Skeletal muscle satellite cell (primary cell): ENCODE data around the gene MXD4.

Experiments
- H3K27me3 ChIP-seq: 2 replicates; pipeline ENCODE4 v1.7.0; 2013; ENCODE audit warnings: low read length; ENCODE audit not compliant: control insufficient read depth, insufficient read depth
- H3K36me3 ChIP-seq: 2 replicates; pipeline ENCODE4 v1.7.0; 2013; ENCODE audit warnings: mild to moderate bottlenecking, control low read depth, low read length; ENCODE audit not compliant: insufficient read depth
- H3K4me1 ChIP-seq: 2 replicates; pipeline ENCODE4 v1.7.0; 2013; ENCODE audit warnings: low read length; ENCODE audit not compliant: control insufficient read depth, insufficient read depth
- H3K4me2 ChIP-seq: 2 replicates; pipeline ENCODE4 v1.7.0; 2013; ENCODE audit warnings: mild to moderate bottlenecking, low read length
- H3K4me3 ChIP-seq: 2 replicates; pipeline ENCODE4 v1.7.0; 2013; ENCODE audit warnings: low read length
- H3K9ac ChIP-seq: 2 replicates; pipeline ENCODE4 v1.7.0; 2013; ENCODE audit warnings: mild to moderate bottlenecking, low read depth, low read length, moderate library complexity
- H3K9me3 ChIP-seq: replicated peaks from 2 replicates; pipeline ENCODE4 v1.7.0; 2013; ENCODE audit warnings: mild to moderate bottlenecking, control low read depth, low read length

Gene MXD4

DNA sequence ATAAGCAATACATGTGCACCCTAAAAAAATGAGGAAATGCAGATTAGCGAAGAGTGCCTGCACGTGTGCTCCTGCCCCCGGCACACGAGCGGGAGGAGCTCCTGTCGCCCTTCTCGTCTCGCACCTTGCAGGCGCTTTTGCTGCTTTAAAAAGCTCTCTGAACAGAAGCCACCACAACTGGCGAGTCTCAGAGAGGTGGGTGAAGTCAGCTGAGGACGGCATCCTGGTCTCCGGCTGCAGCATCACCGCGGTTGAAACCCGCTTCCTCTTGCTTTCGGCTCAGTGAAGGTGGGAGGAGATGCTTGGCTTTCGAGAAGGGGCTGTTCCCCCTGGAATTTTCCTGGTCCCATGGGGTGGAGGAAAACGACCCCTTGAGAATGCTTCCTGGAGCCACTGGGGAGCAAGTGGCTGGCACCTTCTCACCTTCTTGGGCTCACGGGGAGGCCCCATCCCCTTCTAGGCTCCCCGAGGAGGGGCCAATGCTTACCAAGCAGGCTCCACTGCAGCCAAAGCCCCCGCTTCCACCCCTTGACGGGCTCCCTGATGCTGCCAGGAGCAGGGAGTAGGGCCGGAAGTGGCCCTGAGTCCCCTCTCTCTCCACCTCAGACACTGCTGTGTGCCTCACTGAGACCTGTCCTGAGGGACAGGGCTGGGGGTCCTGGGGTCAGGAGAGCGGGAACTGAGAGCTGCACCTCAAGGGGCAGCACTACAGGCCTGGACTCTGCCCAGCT is 29.2 kb upstream of the MXD4 start:
- no peaks in the 10 kb centered on the region for H3K36me3 ChIP-seq
- no peak overlapping the region for H3K9ac ChIP-seq
- peaks cover 13% of the 10 kb centered on the region for H3K27me3 ChIP-seq
- no peaks in the 10 kb centered on the region for H3K9me3 ChIP-seq
- H3K4me2 ChIP-seq: no peak overlapping the region
- no peak overlapping the region for H3K4me3 ChIP-seq
- H3K4me1 ChIP-seq: peaks cover 6% of the 10 kb centered on the region

DNA sequence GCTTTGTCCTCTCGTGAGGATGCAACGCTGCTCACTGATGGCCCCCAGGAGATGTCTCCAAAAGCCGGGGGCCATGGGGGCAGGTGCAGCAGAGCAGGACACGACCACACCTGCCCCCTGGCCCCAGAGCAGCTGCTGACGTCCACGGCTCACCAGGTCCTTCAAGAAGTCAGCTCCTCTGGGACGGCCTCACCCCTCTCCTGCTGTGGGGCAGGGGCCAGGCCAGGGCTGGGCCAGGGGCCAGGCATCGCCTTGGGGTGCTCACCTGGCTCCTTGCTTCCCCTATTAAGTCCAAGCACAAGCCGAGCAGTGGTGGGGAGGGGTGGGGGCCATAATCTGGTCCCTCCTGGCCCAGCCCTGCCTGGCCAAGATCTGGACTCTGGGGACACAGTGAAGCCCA is 28.6 kb upstream of the MXD4 start:
- Histone ChIP-seq H3K4me1 (peaks cover 11% of the 10 kb centered on the region), H3K4me2 (no peak overlapping the region), H3K4me3 (no peak overlapping the region), H3K9ac (no peak overlapping the region), H3K27me3 (peaks cover 13% of the 10 kb centered on the region), H3K9me3 (no peaks in the 10 kb centered on the region), H3K36me3 (no peaks in the 10 kb centered on the region)

DNA sequence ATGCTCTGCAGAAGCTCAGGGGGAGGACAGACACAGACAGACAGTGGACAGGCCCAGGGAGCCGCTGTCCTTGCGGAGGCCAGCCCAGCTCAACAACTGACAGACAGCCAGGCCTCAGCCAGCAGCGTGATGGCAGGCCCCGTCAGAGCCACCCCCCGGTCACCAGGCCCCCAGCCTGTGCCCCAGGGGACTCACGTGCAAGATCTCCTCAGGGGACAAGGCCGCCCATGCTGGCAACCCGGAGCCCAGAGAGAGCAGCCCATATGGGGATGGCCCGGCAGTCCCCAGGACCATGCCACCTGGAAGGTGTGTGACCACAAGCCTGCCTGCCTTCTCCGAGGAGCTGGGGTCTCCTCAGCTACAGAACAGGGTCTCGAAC is 28.0 kb upstream of the MXD4 start:
- Histone ChIP-seq H3K36me3 (no peaks in the 10 kb centered on the region), H3K9me3 (no peaks in the 10 kb centered on the region), H3K4me1 (peaks cover 16% of the 10 kb centered on the region), H3K4me3 (no peak overlapping the region), H3K4me2 (no peak overlapping the region), H3K9ac (no peak overlapping the region), H3K27me3 (peaks cover 13% of the 10 kb centered on the region)

DNA sequence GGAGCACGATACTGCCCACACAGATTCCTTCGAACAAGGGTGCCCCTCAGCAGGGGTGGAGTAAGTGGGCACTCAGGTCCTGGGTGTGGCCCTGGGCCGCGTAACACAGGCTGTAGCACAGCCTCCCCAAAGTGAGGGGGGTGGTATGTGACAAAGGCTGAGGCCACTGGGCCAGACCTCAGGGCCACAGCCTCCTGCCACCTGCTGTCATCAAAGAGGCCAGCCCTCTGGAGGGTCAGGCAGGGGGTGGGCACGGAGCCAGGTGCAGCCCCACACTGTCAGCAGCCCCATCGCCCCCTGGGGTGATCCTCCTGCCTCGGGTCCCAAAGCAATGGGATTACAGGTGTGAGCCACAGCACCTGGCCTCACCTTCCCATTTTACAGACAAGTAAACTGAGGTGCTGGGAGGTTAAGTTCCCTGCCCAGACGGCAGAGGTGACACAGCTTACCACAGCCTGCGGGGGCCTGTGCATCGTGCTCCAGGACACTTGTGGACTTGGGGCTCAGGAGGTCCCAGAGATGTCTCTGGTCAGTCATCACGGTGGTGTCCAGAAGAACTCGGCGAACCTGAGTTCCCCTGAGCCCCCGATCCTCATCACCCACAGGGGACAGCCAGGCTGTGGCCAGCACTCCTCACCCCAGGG is 27.5 kb upstream of the MXD4 start:
- Histone ChIP-seq H3K4me2 (no peak overlapping the region), H3K9me3 (no peaks in the 10 kb centered on the region), H3K4me3 (no peak overlapping the region), H3K27me3 (peaks cover 13% of the 10 kb centered on the region), H3K4me1 (peaks cover 17% of the 10 kb centered on the region), H3K9ac (no peak overlapping the region), H3K36me3 (no peaks in the 10 kb centered on the region)

DNA sequence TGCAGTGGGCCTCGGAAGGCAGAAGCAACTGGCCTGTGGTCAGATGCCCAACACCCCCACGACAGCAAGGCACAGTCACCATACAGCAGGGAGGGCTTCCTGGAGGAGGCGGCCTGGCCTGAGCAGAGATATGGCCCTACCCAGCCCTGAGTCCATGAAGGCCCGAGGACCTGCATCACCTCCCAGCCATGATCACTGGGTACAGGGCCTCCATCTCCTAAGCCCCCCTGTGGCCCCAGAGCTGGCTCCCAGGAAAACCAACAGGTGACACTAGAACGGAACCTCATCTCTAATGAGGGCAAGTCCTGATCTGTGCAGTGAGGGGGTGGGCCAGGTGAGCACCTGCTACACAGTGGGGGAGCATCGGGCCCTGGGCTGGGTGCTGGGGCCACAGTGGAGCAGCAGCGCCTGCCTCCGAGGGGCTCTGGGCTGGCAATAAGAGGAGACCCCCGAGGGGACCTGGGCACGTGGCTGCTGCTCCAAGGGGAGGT is 26.2 kb upstream of the MXD4 start:
- no peak overlapping the region for H3K9ac ChIP-seq
- H3K9me3 ChIP-seq: no peaks in the 10 kb centered on the region
- no peaks in the 10 kb centered on the region for H3K36me3 ChIP-seq
- no peak overlapping the region for H3K4me3 ChIP-seq
- H3K4me1 ChIP-seq: peaks cover 17% of the 10 kb centered on the region
- H3K4me2 ChIP-seq: no peak overlapping the region
- H3K27me3 ChIP-seq: peaks cover 13% of the 10 kb centered on the region

DNA sequence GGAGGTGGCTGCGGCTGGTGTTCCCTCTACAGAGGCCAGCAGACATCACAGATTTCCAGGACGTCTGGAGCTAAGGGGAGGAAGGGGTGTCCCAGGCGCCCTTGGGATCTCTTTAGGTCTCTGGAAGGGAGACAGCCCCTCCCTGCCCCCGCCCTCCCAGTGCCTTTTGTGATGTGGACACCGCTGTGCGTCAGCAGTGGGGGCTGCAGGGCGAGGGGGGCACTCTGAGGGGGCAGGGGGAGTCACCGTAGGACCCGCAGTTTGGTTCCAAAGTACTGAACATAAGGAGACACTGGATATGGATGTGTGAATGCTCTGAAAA is 25.6 kb upstream of the MXD4 start:
- Histone ChIP-seq H3K4me2 (no peak overlapping the region), H3K36me3 (no peaks in the 10 kb centered on the region), H3K4me3 (no peak overlapping the region), H3K9me3 (no peaks in the 10 kb centered on the region), H3K9ac (no peak overlapping the region), H3K27me3 (peaks cover 13% of the 10 kb centered on the region), H3K4me1 (peaks cover 12% of the 10 kb centered on the region)

DNA sequence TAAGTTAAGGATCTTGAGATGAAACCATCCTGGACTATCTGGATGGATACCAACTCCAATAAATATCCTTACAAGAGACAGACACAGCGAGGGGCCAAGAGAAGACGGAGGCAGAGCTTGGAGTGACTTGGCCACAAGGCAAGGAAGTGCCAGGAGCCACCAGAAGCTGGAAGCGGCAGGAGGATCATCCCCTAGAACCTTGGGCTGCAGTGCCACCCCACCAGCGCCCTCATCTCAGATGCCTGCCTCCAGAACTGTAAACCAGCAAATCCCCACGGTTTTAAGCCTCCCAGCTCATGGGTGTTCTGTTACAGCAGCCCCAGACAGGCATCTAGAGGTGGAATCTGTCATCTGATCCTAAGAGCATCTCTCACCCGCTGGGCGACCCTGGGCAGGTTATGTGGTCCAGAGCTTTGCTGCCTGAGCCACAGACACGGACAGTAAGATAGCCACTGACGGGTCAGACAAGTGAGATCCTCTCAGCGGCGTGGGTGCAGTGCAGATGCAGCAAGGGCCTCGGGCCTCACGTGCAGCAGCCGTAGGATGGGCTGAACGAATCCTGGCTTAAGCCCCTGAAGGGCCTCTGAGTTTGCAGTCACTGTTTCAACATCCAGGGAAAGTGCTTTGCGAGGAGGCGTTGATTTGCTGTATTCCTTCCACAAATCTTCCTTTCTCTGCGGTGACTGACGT is 25.1 kb upstream of the MXD4 start:
- H3K4me1 ChIP-seq: peaks cover 11% of the 10 kb centered on the region
- peaks cover 10% of the 10 kb centered on the region for H3K27me3 ChIP-seq
- H3K9ac ChIP-seq: no peak overlapping the region
- no peaks in the 10 kb centered on the region for H3K36me3 ChIP-seq
- H3K9me3 ChIP-seq: no peaks in the 10 kb centered on the region
- H3K4me2 ChIP-seq: no peak overlapping the region
- no peak overlapping the region for H3K4me3 ChIP-seq

DNA sequence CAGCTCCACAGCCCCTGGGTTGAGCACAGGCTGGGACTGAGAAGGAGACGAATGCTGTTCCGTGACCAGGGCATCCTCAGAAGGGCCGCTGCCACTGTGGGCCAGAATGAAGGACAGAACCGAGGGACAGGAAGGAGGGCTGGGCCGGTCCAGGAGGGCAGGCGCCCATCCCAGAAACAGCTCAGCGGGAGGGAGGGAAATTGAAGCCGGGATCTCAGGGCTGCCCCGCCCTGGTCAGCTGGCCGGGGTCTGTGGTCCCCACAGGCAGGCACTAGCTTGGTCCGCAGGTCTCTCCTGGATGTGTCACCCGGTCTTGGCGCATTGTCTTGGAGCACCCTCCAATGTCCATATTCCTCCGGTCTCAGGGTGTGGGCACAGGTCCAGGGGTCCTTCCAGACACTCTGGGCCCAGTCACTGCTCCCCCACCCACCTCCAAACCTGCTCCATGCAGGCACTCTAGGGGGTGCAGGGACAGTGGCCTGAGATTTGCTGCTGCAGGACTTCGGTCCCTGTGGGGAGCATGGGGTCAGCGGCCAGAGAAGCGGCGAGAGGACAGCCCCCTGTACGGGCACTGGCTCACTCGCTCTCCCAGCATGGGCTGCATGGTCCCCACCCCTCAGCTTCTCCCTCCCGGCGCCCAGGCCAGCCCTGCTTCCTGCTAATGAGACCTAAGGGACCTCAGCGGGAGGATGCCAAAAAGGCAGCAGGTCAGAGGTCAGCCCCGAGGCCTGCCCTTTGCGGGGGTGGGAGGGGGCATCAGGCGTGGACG is 23.9 kb upstream of the MXD4 start:
- Histone ChIP-seq H3K4me1 (peaks cover 11% of the 10 kb centered on the region), H3K4me3 (no peak overlapping the region), H3K27me3 (no peaks in the 10 kb centered on the region), H3K36me3 (no peaks in the 10 kb centered on the region), H3K4me2 (peak overlapping the region; percentile 4), H3K9me3 (no peaks in the 10 kb centered on the region), H3K9ac (no peak overlapping the region)

DNA sequence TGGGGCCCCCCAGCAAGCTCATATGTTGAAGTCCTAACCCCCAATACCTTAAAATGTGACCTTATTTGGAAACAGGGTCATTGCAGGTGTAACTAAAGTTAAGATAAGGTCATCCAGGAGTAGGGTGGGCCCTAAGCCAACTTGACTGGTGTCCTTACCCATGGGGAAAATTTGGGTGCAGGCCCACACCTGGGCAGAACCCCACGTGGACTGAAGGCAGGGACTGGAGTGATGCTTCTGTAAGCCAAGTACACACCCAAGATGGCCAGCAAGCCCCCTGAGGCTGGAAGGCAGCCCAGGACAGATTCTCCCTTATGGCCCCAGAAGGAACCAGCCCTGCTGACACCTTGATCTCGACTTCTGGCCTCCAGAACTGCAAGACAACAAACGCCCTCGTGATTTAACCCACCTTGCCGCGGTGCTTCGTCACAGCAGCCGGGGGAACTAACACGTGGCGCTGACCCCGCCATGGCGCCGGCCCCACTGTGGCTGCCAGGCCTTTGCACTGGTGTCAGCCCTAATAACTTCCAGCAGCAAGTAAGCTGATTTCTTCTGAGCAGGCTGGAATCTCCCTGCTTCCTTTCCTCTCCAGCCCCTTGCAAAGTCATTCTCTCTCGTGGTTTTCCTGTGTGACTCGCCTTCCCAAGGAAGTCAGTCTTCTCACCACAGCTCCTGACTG is 23.2 kb upstream of the MXD4 start:
- H3K4me2 ChIP-seq: no peak overlapping the region
- no peaks in the 10 kb centered on the region for H3K36me3 ChIP-seq
- H3K4me3 ChIP-seq: no peak overlapping the region
- no peaks in the 10 kb centered on the region for H3K27me3 ChIP-seq
- no peak overlapping the region for H3K9ac ChIP-seq
- peaks cover 11% of the 10 kb centered on the region for H3K4me1 ChIP-seq
- H3K9me3 ChIP-seq: no peaks in the 10 kb centered on the region

DNA sequence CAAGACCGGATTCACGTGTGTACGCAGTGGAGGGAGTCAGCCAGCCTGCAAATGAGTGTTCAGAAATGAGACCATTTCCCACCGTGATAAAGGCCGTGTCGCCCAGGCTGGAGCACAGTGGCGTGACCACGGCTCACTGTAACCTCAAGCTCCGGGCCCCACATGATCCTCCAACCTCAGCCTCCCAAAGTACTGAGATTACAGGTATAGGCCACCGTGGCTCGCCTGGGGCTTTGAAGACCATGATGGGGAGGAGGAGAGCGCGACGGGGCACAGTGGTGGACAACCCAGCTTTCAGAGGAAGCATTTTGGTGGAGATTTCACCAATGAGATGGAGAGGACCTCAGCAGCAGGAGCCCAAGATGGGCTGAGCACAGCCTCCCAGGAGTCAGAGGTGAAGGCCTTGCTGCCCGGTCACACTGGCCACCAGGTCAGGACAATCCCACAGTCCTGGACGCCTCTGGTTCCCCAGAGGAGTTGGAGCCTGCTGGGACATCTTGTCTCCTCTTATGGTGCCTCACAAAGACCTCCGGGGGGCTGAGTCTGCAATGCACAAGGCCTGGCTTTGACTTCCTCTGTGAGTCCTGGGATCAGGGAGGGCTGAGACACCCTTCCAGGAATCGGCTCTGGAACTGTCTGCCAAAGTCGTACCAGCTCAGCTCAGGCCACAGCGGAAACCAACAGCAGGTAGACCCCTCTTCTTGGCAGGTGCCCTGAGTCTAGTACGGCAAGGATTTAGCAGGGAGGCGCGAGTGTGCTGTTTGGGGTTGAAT is 22.4 kb upstream of the MXD4 start:
- no peak overlapping the region for H3K4me2 ChIP-seq
- no peak overlapping the region for H3K9ac ChIP-seq
- no peaks in the 10 kb centered on the region for H3K36me3 ChIP-seq
- no peaks in the 10 kb centered on the region for H3K9me3 ChIP-seq
- no peaks in the 10 kb centered on the region for H3K27me3 ChIP-seq
- peaks cover 11% of the 10 kb centered on the region for H3K4me1 ChIP-seq
- no peak overlapping the region for H3K4me3 ChIP-seq
